Smooth muscle cell (in vitro differentiated cells): Measurements from ENCODE around the gene UFL1. TPM values are rescaled to one million over a fixed set of nuclear protein-coding genes. Genes with fewer than 3 reads are reported as not detected.
"Not testable (repeated sequence)": the region's sequence is repeated elsewhere in the genome, so short reads cannot be mapped to it uniquely, and the experiment has no call there.

ENCODE experiments used
- DNase-seq: peaks from one replicate; lab custom pipeline; 2025; ENCODE audit not compliant: unreplicated experiment; lab: John Stamatoyannopoulos, UW
- H2AFZ ChIP-seq: fragments of 200-600 bp; sonication (generic); 2 replicates; pipeline ENCODE4 v1.6.0; 2016; ENCODE audit warnings: antibody characterized with exemption, low read depth, mild to moderate bottlenecking
- H3F3A ChIP-seq: fragments of 200-600 bp; sonication (generic); 2 replicates; pipeline ENCODE4 v1.6.0; 2017; ENCODE audit warnings: antibody characterized with exemption, low read depth
- H3K27ac ChIP-seq: fragments of 200-600 bp; sonication (generic); 2 replicates; pipeline ENCODE4 v1.5.1; 2016; ENCODE audit warnings: low read depth, mild to moderate bottlenecking
- H3K27me3 ChIP-seq: fragments of 200-600 bp; sonication (generic); 2 replicates; pipeline ENCODE4 v1.6.1; 2016; ENCODE audit warnings: low read depth, mild to moderate bottlenecking
- H3K36me3 ChIP-seq: fragments of 200-600 bp; sonication (generic); 2 replicates; pipeline ENCODE4 v1.5.1; 2016; ENCODE audit warnings: low read depth
- H3K4me1 ChIP-seq: fragments of 200-600 bp; sonication (generic); 2 replicates; pipeline ENCODE4 v1.5.1; 2016; ENCODE audit warnings: low read depth
- H3K4me2 ChIP-seq: fragments of 200-600 bp; sonication (generic); 2 replicates; pipeline ENCODE4 v1.6.0; 2016; ENCODE audit warnings: mild to moderate bottlenecking
- H3K4me3 ChIP-seq: fragments of 200-600 bp; sonication (generic); 2 replicates; pipeline ENCODE4 v1.5.1; 2016; ENCODE audit warnings: mild to moderate bottlenecking
- H3K79me2 ChIP-seq: fragments of 200-600 bp; sonication (generic); 2 replicates; pipeline ENCODE4 v1.6.0; 2016; ENCODE audit warnings: low read depth, mild to moderate bottlenecking
- H3K9ac ChIP-seq: fragments of 200-600 bp; sonication (generic); 2 replicates; pipeline ENCODE4 v1.6.0; 2016; ENCODE audit warnings: low read depth
- H3K9me3 ChIP-seq: fragments of 200-600 bp; sonication (generic); replicated peaks from 2 replicates; pipeline ENCODE4 v1.5.1; 2016; ENCODE audit warnings: low read depth
- H4K20me1 ChIP-seq: fragments of 200-600 bp; sonication (generic); 2 replicates; pipeline ENCODE4 v1.6.0; 2016; ENCODE audit warnings: low read depth
- WGBS: methylation state at CpG from one replicate; pipeline ENCODE4 v1.1.7; 2016; ENCODE audit warnings: low lambda C conversion rate; 5-methylcytosine and 5-hydroxymethylcytosine counted together
- polyA plus RNA-seq: library from polyadenylated mRNA; unstranded; fragments of >200 nt; fragmentation: Nextera tagmentation; extraction: Ambion mirVana; gene quantifications from 2 replicates; pipeline ENCODE4 v1.2.1, GENCODE V29; 2016
- total RNA-seq: library from RNA; depleted of rRNA; stranded (reverse); fragments of >200 nt; gene quantifications from 2 replicates; pipeline ENCODE4 v1.2.3, GENCODE V29; 2014
- TF ChIP-seq, protein P1 (sequence below): fragments of 200-600 bp; sonication (generic); IDR thresholded peaks from 2 replicates; pipeline ENCODE4 v1.5.1; 2017; ENCODE audit warnings: borderline replicate concordance, mild to moderate bottlenecking, antibody characterized with exemption; ENCODE audit not compliant: insufficient read depth, poor library complexity, severe bottlenecking

UFL1 gene
- total and polyA plus RNA-seq, 2 experiments from 2014 or later: 19.2 to 41.2 TPM

DNA sequence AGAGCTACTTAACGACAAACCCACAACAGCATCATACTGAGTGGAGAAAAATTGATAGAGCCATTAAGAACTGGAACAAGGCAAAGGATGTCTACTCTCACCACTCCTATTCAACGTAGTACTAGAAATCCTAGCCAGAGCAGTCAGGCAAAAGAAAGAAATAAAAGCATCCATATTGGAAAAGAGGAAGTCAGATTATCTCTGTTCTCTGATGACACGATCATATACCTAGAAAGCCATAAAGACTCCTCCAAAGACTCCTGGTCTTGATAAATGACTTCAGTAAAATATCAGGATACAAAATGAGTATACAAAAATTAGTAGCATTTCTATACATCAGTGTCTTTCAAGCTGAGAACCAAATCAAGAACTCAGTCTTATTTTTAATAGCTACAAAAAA, 24.3 kb downstream of the UFL1 start:
- no peaks in the 10 kb centered on the region for H3K9me3 ChIP-seq
- no peak overlapping the region for H2AFZ ChIP-seq
- H3K4me1 ChIP-seq: no peaks in the 10 kb centered on the region
- no peaks in the 10 kb centered on the region for H3K79me2 ChIP-seq
- DNase-seq: no peak
- no peak overlapping the region for H3K9ac ChIP-seq
- H3F3A ChIP-seq: no peaks in the 10 kb centered on the region
- peaks cover 50% of the 10 kb centered on the region for H3K36me3 ChIP-seq
- TF ChIP-seq, protein P1, sequence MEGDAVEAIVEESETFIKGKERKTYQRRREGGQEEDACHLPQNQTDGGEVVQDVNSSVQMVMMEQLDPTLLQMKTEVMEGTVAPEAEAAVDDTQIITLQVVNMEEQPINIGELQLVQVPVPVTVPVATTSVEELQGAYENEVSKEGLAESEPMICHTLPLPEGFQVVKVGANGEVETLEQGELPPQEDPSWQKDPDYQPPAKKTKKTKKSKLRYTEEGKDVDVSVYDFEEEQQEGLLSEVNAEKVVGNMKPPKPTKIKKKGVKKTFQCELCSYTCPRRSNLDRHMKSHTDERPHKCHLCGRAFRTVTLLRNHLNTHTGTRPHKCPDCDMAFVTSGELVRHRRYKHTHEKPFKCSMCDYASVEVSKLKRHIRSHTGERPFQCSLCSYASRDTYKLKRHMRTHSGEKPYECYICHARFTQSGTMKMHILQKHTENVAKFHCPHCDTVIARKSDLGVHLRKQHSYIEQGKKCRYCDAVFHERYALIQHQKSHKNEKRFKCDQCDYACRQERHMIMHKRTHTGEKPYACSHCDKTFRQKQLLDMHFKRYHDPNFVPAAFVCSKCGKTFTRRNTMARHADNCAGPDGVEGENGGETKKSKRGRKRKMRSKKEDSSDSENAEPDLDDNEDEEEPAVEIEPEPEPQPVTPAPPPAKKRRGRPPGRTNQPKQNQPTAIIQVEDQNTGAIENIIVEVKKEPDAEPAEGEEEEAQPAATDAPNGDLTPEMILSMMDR: no peak
- H4K20me1 ChIP-seq: no peaks in the 10 kb centered on the region
- no peak overlapping the region for H3K4me2 ChIP-seq
- H3K27me3 ChIP-seq: no peaks in the 10 kb centered on the region
- no peak overlapping the region for H3K27ac ChIP-seq
- 96% methylated on average over 3 of the region's 3 CpGs for WGBS
- no peak overlapping the region for H3K4me3 ChIP-seq

DNA sequence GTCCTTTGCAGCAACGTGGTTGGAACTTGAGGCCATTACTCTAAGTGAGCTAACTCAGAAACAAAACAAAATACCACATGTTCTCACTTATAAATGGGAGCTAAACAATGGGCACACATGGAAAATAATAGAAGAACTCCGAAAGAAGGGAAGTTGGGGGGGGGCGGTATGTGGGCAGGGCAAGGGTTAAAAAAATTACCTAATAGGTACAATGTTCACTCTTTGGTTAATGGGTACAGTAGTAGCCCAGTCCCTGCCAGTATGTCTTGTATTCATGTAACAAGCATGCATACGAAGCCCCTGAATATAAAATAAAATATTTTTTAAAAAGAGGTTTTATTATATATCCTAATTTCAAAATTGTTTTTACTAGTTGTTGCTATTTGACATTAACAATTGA, 26.0 kb downstream of the UFL1 start:
- no peak for DNase-seq
- Histone ChIP-seq H3K4me2 (no peak overlapping the region), H3K9ac (no peak overlapping the region), H3K9me3 (no peaks in the 10 kb centered on the region), H3K36me3 (peaks cover 61% of the 10 kb centered on the region), H3K27ac (no peak overlapping the region), H2AFZ (no peak overlapping the region), H3K4me3 (no peak overlapping the region), H4K20me1 (no peaks in the 10 kb centered on the region), H3K27me3 (no peaks in the 10 kb centered on the region), H3K4me1 (no peaks in the 10 kb centered on the region), H3F3A (no peaks in the 10 kb centered on the region), H3K79me2 (no peaks in the 10 kb centered on the region)
- TF ChIP-seq, protein P1: no peak
- WGBS: 99% methylated on average over 4 of the region's 4 CpGs

DNA sequence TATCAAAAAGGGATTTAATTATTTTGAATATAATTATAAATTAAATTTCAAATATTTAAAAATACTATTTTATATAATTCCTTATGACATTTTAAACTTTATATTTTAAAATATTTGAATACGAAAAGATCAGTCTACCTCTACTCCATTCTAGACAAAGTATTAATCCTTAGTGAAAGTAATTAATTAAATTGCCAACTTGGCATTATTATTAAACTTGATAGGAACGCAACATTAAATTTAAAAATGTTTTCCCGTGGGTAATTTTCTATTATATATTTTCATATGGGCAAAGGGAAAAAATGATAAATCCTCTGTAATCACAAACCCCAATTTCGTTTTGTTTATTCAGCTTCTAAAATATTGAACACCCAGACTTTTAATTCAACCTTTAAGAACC, 33.0 kb downstream of the UFL1 start:
- Histone ChIP-seq H3K79me2 (no peaks in the 10 kb centered on the region), H3K36me3 (peaks cover 51% of the 10 kb centered on the region)
- WGBS: 96% methylated on average over 4 of the region's 4 CpGs

DNA sequence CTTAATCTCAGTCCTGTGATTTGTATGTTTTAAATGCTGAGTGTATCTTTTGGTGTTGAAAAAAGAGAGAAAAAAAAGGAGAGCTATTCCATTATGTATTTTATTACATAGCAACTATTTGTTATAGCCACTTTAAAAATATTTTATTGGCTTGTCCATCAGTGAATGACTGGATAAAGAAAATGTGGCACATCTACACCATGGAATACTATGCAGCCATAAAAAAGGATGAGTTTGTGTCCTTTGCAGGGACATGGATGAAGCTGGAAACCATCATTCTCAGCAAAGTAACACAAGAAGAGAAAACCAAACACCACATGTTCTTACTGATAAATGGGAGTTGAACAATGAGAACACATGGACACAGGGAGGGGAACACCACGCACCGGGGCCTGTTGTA, 38.1 kb downstream of the UFL1 start:
- not testable (repeated sequence) for H3K79me2 ChIP-seq, H3K4me3 ChIP-seq, H2AFZ ChIP-seq, H3K4me1 ChIP-seq, H3K4me2 ChIP-seq, DNase-seq, H3K27me3 ChIP-seq, H4K20me1 ChIP-seq, H3K9me3 ChIP-seq, H3K36me3 ChIP-seq, H3K27ac ChIP-seq, H3F3A ChIP-seq, H3K9ac ChIP-seq
- WGBS: 100% methylated on average over 2 of the region's 2 CpGs

More for the DNA sequence above, 33.0 kb downstream of the UFL1 start:
- Histone ChIP-seq H3K27me3 (no peaks in the 10 kb centered on the region), H3K4me1 (no peaks in the 10 kb centered on the region), H3K9me3 (no peaks in the 10 kb centered on the region), H3K4me3 (no peak overlapping the region), H3F3A (peaks cover 4% of the 10 kb centered on the region), H3K27ac (no peak overlapping the region), H2AFZ (no peak overlapping the region), H3K9ac (no peak overlapping the region), H3K4me2 (no peak overlapping the region), H4K20me1 (no peaks in the 10 kb centered on the region)
- no peak for DNase-seq
- TF ChIP-seq, protein P1: no peak
